Upper lobe of left lung (tissue), 6 donors: Measurements from ENCODE around the gene PREX1. TPM values are rescaled to one million over a fixed set of nuclear protein-coding genes. Genes with fewer than 3 reads are reported as not detected.

Experiments used
- ATAC-seq, 2 donors: fragments of 200-7000 bp; cut with Tn5 transposase; one replicate each; pipeline ENCODE4 v1.9.1; 2022; ENCODE audit warnings: mild to moderate bottlenecking in 2 of 2, moderate library complexity in 2 of 2; ENCODE audit not compliant: low FRiP score in 2 of 2
- DNase-seq, 2 donors: peaks; one replicate each; pipeline ENCODE4 v3.0.0-alpha.2; 2019 to 2020
- H3K27ac ChIP-seq, 4 donors: fragments of 200-600 bp; sonication (generic); one replicate each; pipeline ENCODE4 v1.5.1; 2016 to 2019
- H3K27me3 ChIP-seq, 4 donors: fragments of 200-600 bp; sonication (generic); one replicate each; pipeline ENCODE4 v1.5.1; 2017 to 2019
- H3K36me3 ChIP-seq, 4 donors: fragments of 200-600 bp; sonication (generic); one replicate each; pipeline ENCODE4 v1.5.1; 2016 to 2019
- H3K4me1 ChIP-seq, 4 donors: fragments of 200-600 bp; sonication (generic); one replicate each; pipeline ENCODE4 v1.5.1; 2018 to 2019
- H3K4me3 ChIP-seq, 4 donors: fragments of 200-600 bp; sonication (generic); one replicate each; pipeline ENCODE4 v1.5.1; 2017 to 2019; ENCODE audit warnings: mild to moderate bottlenecking in 2 of 4, moderate library complexity in 1 of 4
- H3K9me3 ChIP-seq, 4 donors: fragments of 200-600 bp; sonication (generic); one replicate each; pipeline ENCODE4 v1.5.1; 2018 to 2019
- EP300 ChIP-seq, 4 donors: sonication (generic); formaldehyde crosslinking; IDR thresholded peaks; one replicate each; pipeline ENCODE4 v1.5.1; 2017; ENCODE audit warnings: antibody characterized with exemption in 4 of 4, control low read depth in 2 of 4
- POLR2A ChIP-seq, 4 donors: fragments of 450-650 bp; IDR thresholded peaks; one replicate each; pipeline ENCODE4 v1.5.1; 2016 to 2017; ENCODE audit warnings: antibody characterized with exemption in 4 of 4, mild to moderate bottlenecking in 2 of 4
- POLR2AphosphoS5 ChIP-seq, 2 donors: sonication (generic); formaldehyde crosslinking; IDR thresholded peaks; one replicate each; pipeline ENCODE4 v1.5.1; 2017; ENCODE audit warnings: antibody characterized with exemption in 2 of 2
- WGBS, 2 donors: methylation state at CpG; one replicate each; pipeline ENCODE4 v1.1.5; 2017 to 2018; 5-methylcytosine and 5-hydroxymethylcytosine counted together
- total RNA-seq, 6 donors: library from RNA; depleted of rRNA in 4 of 6; stranded (reverse); fragments of >200 nt in 4 of 6; gene quantifications; one replicate each; pipeline versions ENCODE4 v1.1.0 to v1.2.1, GENCODE V29; 2016 to 2021
- TF ChIP-seq, protein P1 (sequence below), 6 experiments: fragments of 450-650 bp in 4 of 6; fragments of 200-600 bp in 2 of 6; sonication (generic) in 2 of 6; IDR thresholded peaks; one replicate each; pipeline ENCODE4 v1.5.1; 2016 to 2019; ENCODE audit warnings: antibody characterized with exemption in 6 of 6
- donor health status: DM: no; HTN: no; CAD: no; lungs with moderate emphysema.
- donor health status: DM: no; HTN: yes; CAD: no; lungs with severe emphysema.

The PREX1 gene
- total RNA-seq, 6 donors from 2014 or later = 42.8 to 177 (median 74.6) TPM

DNA sequence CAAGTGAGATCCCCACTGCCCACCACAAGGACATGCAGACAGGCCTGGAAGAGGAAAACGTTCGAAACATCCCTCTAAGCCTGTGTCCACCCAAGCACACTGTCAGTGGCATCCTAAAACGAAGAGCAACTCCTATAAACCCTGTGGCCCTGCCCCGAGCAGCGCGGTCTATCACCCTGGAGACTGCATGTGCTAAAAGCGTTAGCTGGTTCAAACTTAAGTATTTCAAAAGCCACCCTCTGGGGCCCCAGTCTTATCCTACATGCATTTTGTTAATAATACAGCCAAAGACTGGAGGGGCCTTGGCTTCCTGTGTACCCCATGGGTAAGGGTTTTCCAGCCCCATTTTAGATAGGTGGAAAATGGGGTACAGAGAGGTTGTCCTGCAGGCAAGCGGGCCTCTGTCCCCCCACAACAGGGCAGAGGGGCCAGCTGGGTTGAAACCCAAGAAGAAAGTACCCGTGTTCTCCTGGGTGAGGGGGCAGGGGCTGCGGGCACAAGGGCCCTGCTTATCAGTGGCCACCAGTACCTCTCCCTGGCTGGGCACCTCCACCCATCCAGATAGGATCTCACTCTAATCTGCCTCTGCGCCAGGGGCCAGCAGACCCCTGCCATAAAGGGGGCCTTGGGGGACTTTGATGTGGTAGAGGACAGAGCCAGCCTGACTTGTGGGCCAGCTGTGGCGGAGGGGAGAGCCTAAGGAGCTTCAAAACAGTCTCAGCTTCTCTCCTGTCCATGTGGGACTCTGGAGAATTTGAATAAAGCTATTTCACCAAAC, 28.3 kb downstream of the PREX1 start:
- Histone ChIP-seq H3K36me3 (no peaks in the 10 kb centered on the region), H3K4me3 (no peak overlapping the region), H3K27me3 (no peaks in the 10 kb centered on the region), H3K9me3 (no peaks in the 10 kb centered on the region), H3K4me1 (peaks cover 24 to 67% (median 52%) of the 10 kb centered on the region in 4 donors), H3K27ac (no peak overlapping the region)
- TF ChIP-seq EP300 (IDR thresholded peaks at IDR 0.05) (no peak), POLR2AphosphoS5 (IDR thresholded peaks at IDR 0.05) (no peak), POLR2A (IDR thresholded peaks at IDR 0.05) (no peak)
- TF ChIP-seq, protein P1, sequence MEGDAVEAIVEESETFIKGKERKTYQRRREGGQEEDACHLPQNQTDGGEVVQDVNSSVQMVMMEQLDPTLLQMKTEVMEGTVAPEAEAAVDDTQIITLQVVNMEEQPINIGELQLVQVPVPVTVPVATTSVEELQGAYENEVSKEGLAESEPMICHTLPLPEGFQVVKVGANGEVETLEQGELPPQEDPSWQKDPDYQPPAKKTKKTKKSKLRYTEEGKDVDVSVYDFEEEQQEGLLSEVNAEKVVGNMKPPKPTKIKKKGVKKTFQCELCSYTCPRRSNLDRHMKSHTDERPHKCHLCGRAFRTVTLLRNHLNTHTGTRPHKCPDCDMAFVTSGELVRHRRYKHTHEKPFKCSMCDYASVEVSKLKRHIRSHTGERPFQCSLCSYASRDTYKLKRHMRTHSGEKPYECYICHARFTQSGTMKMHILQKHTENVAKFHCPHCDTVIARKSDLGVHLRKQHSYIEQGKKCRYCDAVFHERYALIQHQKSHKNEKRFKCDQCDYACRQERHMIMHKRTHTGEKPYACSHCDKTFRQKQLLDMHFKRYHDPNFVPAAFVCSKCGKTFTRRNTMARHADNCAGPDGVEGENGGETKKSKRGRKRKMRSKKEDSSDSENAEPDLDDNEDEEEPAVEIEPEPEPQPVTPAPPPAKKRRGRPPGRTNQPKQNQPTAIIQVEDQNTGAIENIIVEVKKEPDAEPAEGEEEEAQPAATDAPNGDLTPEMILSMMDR (IDR thresholded peaks at IDR 0.05) = no peak
- DNase-seq = no peak
- 74 to 82% methylated on average over 11 to 12 of the region's 12 CpGs for WGBS, 2 donors
- no peak for ATAC-seq

DNA sequence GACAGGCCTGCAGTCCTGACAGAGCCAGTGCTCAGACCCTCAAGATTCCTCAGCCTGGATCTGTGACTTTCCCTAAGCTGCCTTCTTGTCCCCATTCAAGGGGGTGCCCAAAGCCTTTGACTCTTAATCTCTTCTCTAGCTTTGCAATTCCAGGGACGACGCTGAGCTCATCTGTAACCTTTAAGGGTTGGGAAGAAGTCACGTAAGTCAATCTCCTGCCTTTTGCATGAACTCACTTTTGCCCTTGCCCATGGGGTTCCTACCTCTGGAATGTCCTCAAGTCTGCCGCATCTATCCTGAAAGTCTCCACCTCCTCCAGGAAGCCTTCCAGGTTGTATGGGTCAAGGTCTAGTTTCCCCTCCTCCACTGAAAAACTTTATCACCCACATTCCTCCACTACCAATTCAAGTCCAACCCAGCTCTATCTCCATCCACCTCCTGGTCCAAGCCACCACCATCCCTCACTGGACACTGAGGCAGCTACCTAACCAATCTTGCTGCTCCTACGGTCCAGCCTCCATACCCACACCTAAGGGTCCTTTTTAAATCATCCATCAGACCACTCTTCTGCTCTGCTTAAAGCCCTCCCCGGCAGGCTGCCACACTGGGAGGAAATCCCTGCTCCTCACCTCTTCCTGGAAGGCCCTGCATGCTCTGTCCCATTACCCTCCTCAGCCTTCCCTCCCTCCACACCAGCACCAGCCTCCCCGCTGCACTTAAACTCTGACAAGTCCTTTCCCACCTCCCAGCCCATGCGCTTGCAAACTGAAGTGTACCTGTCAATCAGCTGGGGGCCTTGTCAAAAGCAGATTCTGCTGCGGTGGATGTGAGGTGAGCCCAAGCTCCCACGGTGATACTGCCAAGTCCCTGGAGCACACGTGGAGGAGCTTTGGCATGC, 29.7 kb downstream of the PREX1 start:
- DNase-seq = no peak
- peak overlapping the region in 3 of 4 donors; percentile 18 to 65 (median 36) for H3K27ac ChIP-seq
- H3K4me1 ChIP-seq = peaks cover 30 to 64% (median 49%) of the 10 kb centered on the region in 4 donors
- no peak for TF ChIP-seq POLR2AphosphoS5 (IDR thresholded peaks at IDR 0.05)
- TF ChIP-seq POLR2A (IDR thresholded peaks at IDR 0.05) = no peak
- TF ChIP-seq, protein P1 (IDR thresholded peaks at IDR 0.05) = no peak
- no peak for TF ChIP-seq EP300 (IDR thresholded peaks at IDR 0.05)
- WGBS, 2 donors = 59 to 64% methylated on average over 9 to 11 of the region's 11 CpGs
- no peaks in the 10 kb centered on the region for H3K36me3 ChIP-seq
- no peak for ATAC-seq
- H3K9me3 ChIP-seq = no peaks in the 10 kb centered on the region
- H3K4me3 ChIP-seq = no peak overlapping the region
- no peaks in the 10 kb centered on the region for H3K27me3 ChIP-seq

GRCh38 chr20:48797275-48797825, 30.4 kb downstream of the PREX1 start:
- peak; percentile 44 to 57 for DNase-seq
- peak in 1 of 2 donors; percentile 81 for ATAC-seq

GRCh38 chr20:48795732-48796131, 32.1 kb downstream of the PREX1 start:
- Histone ChIP-seq H3K36me3 (no peaks in the 10 kb centered on the region), H3K4me3 (no peak overlapping the region), H3K27ac (no peak overlapping the region), H3K9me3 (no peaks in the 10 kb centered on the region), H3K4me1 (peaks cover 43 to 74% (median 58%) of the 10 kb centered on the region in 4 donors), H3K27me3 (no peaks in the 10 kb centered on the region)
- TF ChIP-seq POLR2A (IDR thresholded peaks at IDR 0.05) = no peak
- TF ChIP-seq POLR2AphosphoS5 (IDR thresholded peaks at IDR 0.05) = no peak
- TF ChIP-seq, protein P1 (IDR thresholded peaks at IDR 0.05) = no peak
- TF ChIP-seq EP300 (IDR thresholded peaks at IDR 0.05) = no peak
- 46 to 48% methylated on average over 5 of the region's 5 CpGs for WGBS, 2 donors
- no peak for ATAC-seq
- DNase-seq = no peak

More at GRCh38 chr20:48797275-48797825, 30.4 kb downstream of the PREX1 start:
- WGBS, 2 donors = 58 to 69% methylated on average over 14 to 15 of the region's 15 CpGs
- H3K27me3 ChIP-seq = no peaks in the 10 kb centered on the region
- H3K9me3 ChIP-seq = no peaks in the 10 kb centered on the region
- peaks cover 30 to 65% (median 48%) of the 10 kb centered on the region in 4 donors for H3K4me1 ChIP-seq
- no peaks in the 10 kb centered on the region for H3K36me3 ChIP-seq
- peak overlapping the region in 3 of 4 donors; percentile 18 to 65 (median 36) for H3K27ac ChIP-seq
- no peak for TF ChIP-seq EP300 (IDR thresholded peaks at IDR 0.05)
- TF ChIP-seq POLR2A (IDR thresholded peaks at IDR 0.05) = peak in 1 of 4 donors; percentile 29
- TF ChIP-seq POLR2AphosphoS5 (IDR thresholded peaks at IDR 0.05) = no peak
- TF ChIP-seq, protein P1 (IDR thresholded peaks at IDR 0.05) = no peak
- H3K4me3 ChIP-seq = no peak overlapping the region
